Tibial artery (tissue), 4 donors: ENCODE data around the gene ANKRD33B.
A peak's percentile ranks its signal among the peaks of the same experiment; 100 is the strongest.

Experiments
- DNase-seq, 2 donors: peaks; one replicate each; pipeline ENCODE4 v3.0.0-alpha.2; 2019
- H3K27ac ChIP-seq, 2 donors: fragments of 200-600 bp; sonication (generic) in 1 of 2; 1 replicate in 1 of 2; 2 replicates in 1 of 2; pipeline ENCODE4 v1.5.1; 2018 to 2019; ENCODE audit warnings: mild to moderate bottlenecking in 1 of 2
- H3K27me3 ChIP-seq, 2 donors: fragments of 200-600 bp; sonication (generic) in 1 of 2; one replicate each; pipeline versions ENCODE4 v1.5.1 to v1.6.0; 2016 to 2019
- H3K36me3 ChIP-seq, 3 donors: fragments of 200-600 bp; sonication (generic) in 2 of 3; one replicate each; pipeline ENCODE4 v1.5.1; 2016 to 2019; ENCODE audit warnings: mild to moderate bottlenecking in 2 of 3
- H3K4me1 ChIP-seq, 4 donors: fragments of 200-600 bp; sonication (generic) in 2 of 4; 1 replicate in 3 of 4; 2 replicates in 1 of 4; pipeline ENCODE4 v1.5.1; 2016 to 2019
- H3K4me3 ChIP-seq, 2 donors: fragments of 200-600 bp; sonication (generic) in 1 of 2; 1 replicate in 1 of 2; 2 replicates in 1 of 2; pipeline ENCODE4 v1.5.1; 2018 to 2019; ENCODE audit warnings: mild to moderate bottlenecking in 2 of 2
- H3K9me3 ChIP-seq, 3 donors: fragments of 200-600 bp; sonication (generic) in 1 of 3; one replicate each; pipeline ENCODE4 v1.5.1; 2016 to 2019
- CTCF ChIP-seq, 2 experiments: fragments of 200-600 bp in 1 of 2; fragments of 450-650 bp in 1 of 2; IDR thresholded peaks; one replicate each; pipeline ENCODE4 v1.5.1; 2017 to 2019; ENCODE audit warnings: antibody characterized with exemption in 2 of 2, mild to moderate bottlenecking in 1 of 2, moderate library complexity in 1 of 2
- intact Hi-C: fragments of 100-400 bp; cut with DNase I; formaldehyde crosslinking; loops from one replicate; pipeline ENCODE4 v1.15.0; 2023; ENCODE audit warnings: low total_unique reads

ANKRD33B gene

GRCh38 chr5:10584714-10585517 is 21.0 kb downstream of the ANKRD33B start:
- Histone ChIP-seq H3K4me1 (peaks cover 0 to 16% (median 5%) of the 10 kb centered on the region in 4 donors), H3K9me3 (no peaks in the 10 kb centered on the region), H3K36me3 (no peaks in the 10 kb centered on the region), H3K27ac (no peak overlapping the region), H3K27me3 (no peaks in the 10 kb centered on the region), H3K4me3 (no peak overlapping the region)
- DNase-seq, result no peak
- no peak for TF ChIP-seq CTCF (IDR thresholded peaks at IDR 0.05)
- intact Hi-C loops, result no loop called here

- DNase-seq, result peak in 1 of 2 donors; percentile 46
- no peak for TF ChIP-seq CTCF (IDR thresholded peaks at IDR 0.05)
- H3K4me1 ChIP-seq, result peaks cover 0 to 16% (median 5%) of the 10 kb centered on the region in 4 donors
- no peak overlapping the region for H3K27ac ChIP-seq
- no peaks in the 10 kb centered on the region for H3K9me3 ChIP-seq
- intact Hi-C loops, result no loop called here
- no peaks in the 10 kb centered on the region for H3K36me3 ChIP-seq
- no peaks in the 10 kb centered on the region for H3K27me3 ChIP-seq
- no peak overlapping the region for H3K4me3 ChIP-seq
Observed at GRCh38 chr5:10585518-10585915, 21.6 kb downstream of the ANKRD33B start.

GRCh38 chr5:10586008-10586407 is 22.1 kb downstream of the ANKRD33B start:
- TF ChIP-seq CTCF (IDR thresholded peaks at IDR 0.05), result no peak
- intact Hi-C loops, result no loop called here
- H3K36me3 ChIP-seq, result no peaks in the 10 kb centered on the region
- DNase-seq, result no peak
- H3K9me3 ChIP-seq, result no peaks in the 10 kb centered on the region
- H3K27ac ChIP-seq, result no peak overlapping the region
- H3K4me1 ChIP-seq, result peaks cover 0 to 16% (median 5%) of the 10 kb centered on the region in 4 donors
- no peaks in the 10 kb centered on the region for H3K27me3 ChIP-seq
- no peak overlapping the region for H3K4me3 ChIP-seq

GRCh38 chr5:10586555-10586954 is 22.7 kb downstream of the ANKRD33B start:
- H3K9me3 ChIP-seq, result no peaks in the 10 kb centered on the region
- no peak overlapping the region for H3K4me3 ChIP-seq
- intact Hi-C loops, result no loop called here
- H3K27me3 ChIP-seq, result no peaks in the 10 kb centered on the region
- TF ChIP-seq CTCF (IDR thresholded peaks at IDR 0.05), result no peak
- no peak overlapping the region for H3K27ac ChIP-seq
- no peaks in the 10 kb centered on the region for H3K36me3 ChIP-seq
- peaks cover 0 to 16% (median 5%) of the 10 kb centered on the region in 4 donors for H3K4me1 ChIP-seq
- no peak for DNase-seq

GRCh38 chr5:10588109-10588775 is 24.4 kb downstream of the ANKRD33B start:
- H3K4me3 ChIP-seq, result no peak overlapping the region
- no peaks in the 10 kb centered on the region for H3K27me3 ChIP-seq
- no peak for TF ChIP-seq CTCF (IDR thresholded peaks at IDR 0.05)
- no peak overlapping the region for H3K27ac ChIP-seq
- no peak for DNase-seq
- intact Hi-C loops, result no loop called here
- no peaks in the 10 kb centered on the region for H3K36me3 ChIP-seq
- H3K4me1 ChIP-seq, result peaks cover 0 to 11% (median 2%) of the 10 kb centered on the region in 4 donors
- H3K9me3 ChIP-seq, result no peaks in the 10 kb centered on the region
